Stimulated activated CD8-positive, alpha-beta memory T cell treated with anti-CD3 and anti-CD28 coated beads, Interleukin-7, amount 100 ng/mL, for 1 hour (primary cell): Measurements from ENCODE around the gene SMG7.

Experiments used
- DNase-seq, 2 donors: peaks; one replicate each; pipeline ENCODE4 v3.0.0-alpha.2; 2020; ENCODE audit warnings: low read depth in 2 of 2

SMG7 gene

GRCh38 chr1:183565261-183565660 lies 93.0 kb downstream of the SMG7 start:
- DNase-seq: no peak

- no peak for DNase-seq
Observed at GRCh38 chr1:183566026-183566425, 93.7 kb downstream of the SMG7 start.

GRCh38 chr1:183567584-183567983 lies 95.3 kb downstream of the SMG7 start:
- no peak for DNase-seq

GRCh38 chr1:183568176-183569021 lies 96.1 kb downstream of the SMG7 start:
- no peak for DNase-seq

- DNase-seq: no peak
Observed at GRCh38 chr1:183569141-183569540, 96.8 kb downstream of the SMG7 start.

- DNase-seq: no peak
Observed at GRCh38 chr1:183569801-183570200, 97.5 kb downstream of the SMG7 start.

GRCh38 chr1:183570451-183570850 lies 98.2 kb downstream of the SMG7 start:
- no peak for DNase-seq

GRCh38 chr1:183571678-183572268 lies 99.5 kb downstream of the SMG7 start:
- no peak for DNase-seq

- DNase-seq: no peak
Observed at GRCh38 chr1:183572721-183573120, 100.4 kb downstream of the SMG7 start.

GRCh38 chr1:183575606-183576005 lies 103.3 kb downstream of the SMG7 start:
- DNase-seq: no peak

- no peak for DNase-seq
Observed at GRCh38 chr1:183576537-183576936, 104.2 kb downstream of the SMG7 start.

GRCh38 chr1:183577897-183578465 lies 105.7 kb downstream of the SMG7 start:
- no peak for DNase-seq

GRCh38 chr1:183578856-183579255 lies 106.6 kb downstream of the SMG7 start:
- DNase-seq: no peak

GRCh38 chr1:183580281-183580682 lies 108.0 kb downstream of the SMG7 start:
- DNase-seq: no peak

GRCh38 chr1:183582021-183582713 lies 109.9 kb downstream of the SMG7 start:
- no peak for DNase-seq

- DNase-seq: no peak
Observed at GRCh38 chr1:183583466-183583865, 111.2 kb downstream of the SMG7 start.

- DNase-seq: no peak
Observed at GRCh38 chr1:183584147-183584546, 111.8 kb downstream of the SMG7 start.

GRCh38 chr1:183585038-183585437 lies 112.7 kb downstream of the SMG7 start:
- no peak for DNase-seq

GRCh38 chr1:183586455-183586854 lies 114.2 kb downstream of the SMG7 start:
- DNase-seq: no peak

GRCh38 chr1:183586926-183587325 lies 114.6 kb downstream of the SMG7 start:
- no peak for DNase-seq

- no peak for DNase-seq
Observed at GRCh38 chr1:183588827-183589226, 116.5 kb downstream of the SMG7 start.

GRCh38 chr1:183589384-183589783 lies 117.1 kb downstream of the SMG7 start:
- no peak for DNase-seq

- DNase-seq: no peak
Observed at GRCh38 chr1:183589874-183590243, 117.6 kb downstream of the SMG7 start.
